ENCODE results near the gene MRPL23.

The MRPL23 gene

GRCh38 chr11:1946812-1947484 is at the start of gene MRPL23:
TSS of gene MRPL23 (plus strand) at chr11:1947332. CDS start at chr11:1947363, 31 bp downstream.
- H3K36me3 ChIP-seq = no peaks in the 10 kb centered on the region
- no peak within 1 kb of the TSS for H3K27ac ChIP-seq
- no peaks in the 10 kb centered on the region for H3K27me3 ChIP-seq
- no peak within 1 kb of the TSS for H3K4me3 ChIP-seq (ENCODE audit: low read depth in 1 of 2, low read length in 1 of 2)
- no peaks in the 10 kb centered on the region for H3K9me3 ChIP-seq
- no peak for TF ChIP-seq CTCF (IDR thresholded peaks at IDR 0.05)
- H3K4me1 ChIP-seq (ENCODE audit: control insufficient read depth in 1 of 2, insufficient read depth in 1 of 2, low read depth in 1 of 2, low read length in 1 of 2) = no peaks in the 10 kb centered on the region

- no peaks in the 10 kb centered on the region for H3K27me3 ChIP-seq
- H3K4me3 ChIP-seq (ENCODE audit: low read depth in 1 of 2, low read length in 1 of 2) = no peak overlapping the region
- H3K4me1 ChIP-seq (ENCODE audit: control insufficient read depth in 1 of 2, insufficient read depth in 1 of 2, low read depth in 1 of 2, low read length in 1 of 2) = peaks cover 13% of the 10 kb centered on the region in 2 experiments
- TF ChIP-seq CTCF (IDR thresholded peaks at IDR 0.05) = no peak
- H3K36me3 ChIP-seq = no peaks in the 10 kb centered on the region
- H3K27ac ChIP-seq = no peak overlapping the region
- no peaks in the 10 kb centered on the region for H3K9me3 ChIP-seq
Observed at GRCh38 chr11:1899090-1899489, 48.0 kb upstream of the MRPL23 start.

- Histone ChIP-seq H3K4me3 (ENCODE audit: low read depth in 1 of 2, low read length in 1 of 2) (no peak overlapping the region), H3K27me3 (no peaks in the 10 kb centered on the region), H3K27ac (no peak overlapping the region), H3K36me3 (no peaks in the 10 kb centered on the region), H3K4me1 (ENCODE audit: control insufficient read depth in 1 of 2, insufficient read depth in 1 of 2, low read depth in 1 of 2, low read length in 1 of 2) (peaks cover 13% of the 10 kb centered on the region in 2 experiments), H3K9me3 (no peaks in the 10 kb centered on the region)
- TF ChIP-seq CTCF (IDR thresholded peaks at IDR 0.05) = no peak
Observed at GRCh38 chr11:1899686-1900085, 47.4 kb upstream of the MRPL23 start.

GRCh38 chr11:1906181-1906580 is 41.0 kb upstream of the MRPL23 start:
- Histone ChIP-seq H3K9me3 (no peaks in the 10 kb centered on the region), H3K27ac (no peak overlapping the region), H3K36me3 (no peaks in the 10 kb centered on the region), H3K4me3 (ENCODE audit: low read depth in 1 of 2, low read length in 1 of 2) (no peak overlapping the region), H3K4me1 (ENCODE audit: control insufficient read depth in 1 of 2, insufficient read depth in 1 of 2, low read depth in 1 of 2, low read length in 1 of 2) (no peaks in the 10 kb centered on the region), H3K27me3 (no peaks in the 10 kb centered on the region)
- no peak for TF ChIP-seq CTCF (IDR thresholded peaks at IDR 0.05)

GRCh38 chr11:1906611-1907423 is 40.3 kb upstream of the MRPL23 start:
- H3K27ac ChIP-seq = no peak overlapping the region
- H3K9me3 ChIP-seq = no peaks in the 10 kb centered on the region
- H3K4me3 ChIP-seq (ENCODE audit: low read depth in 1 of 2, low read length in 1 of 2) = no peak overlapping the region
- TF ChIP-seq CTCF (IDR thresholded peaks at IDR 0.05) = no peak
- peaks cover 1 to 3% of the 10 kb centered on the region in 2 experiments for H3K4me1 ChIP-seq (ENCODE audit: control insufficient read depth in 1 of 2, insufficient read depth in 1 of 2, low read depth in 1 of 2, low read length in 1 of 2)
- H3K36me3 ChIP-seq = no peaks in the 10 kb centered on the region
- H3K27me3 ChIP-seq = no peaks in the 10 kb centered on the region

Data from neutrophil (primary cell).